MG63 (cell line): Measurements from ENCODE around the gene EDC4. TPM values are rescaled to one million over a fixed set of nuclear protein-coding genes. Genes with fewer than 3 reads are reported as not detected.

Experiments
- DNase-seq: peaks from one replicate; pipeline ENCODE4 v3.0.0-alpha.2; 2020
- H3K27me3 ChIP-seq: fragments of 250-450 bp; sonication (Bioruptor Pico); 2 replicates; pipeline ENCODE4 v1.5.1; 2020; ENCODE audit warnings: mild to moderate bottlenecking, moderate library complexity
- H3K36me3 ChIP-seq: fragments of 250-450 bp; sonication (Bioruptor Pico); 2 replicates; pipeline ENCODE4 v1.5.1; 2020; ENCODE audit warnings: mild to moderate bottlenecking, moderate library complexity
- H3K4me3 ChIP-seq: fragments of 250-450 bp; sonication (Bioruptor Pico); 2 replicates; pipeline ENCODE4 v1.5.1; 2020; ENCODE audit warnings: mild to moderate bottlenecking, moderate library complexity
- H3K9me3 ChIP-seq: fragments of 250-450 bp; sonication (Bioruptor Pico); 2 replicates; pipeline ENCODE4 v1.5.1; 2020; ENCODE audit warnings: mild to moderate bottlenecking, moderate library complexity
- total RNA-seq: library from RNA; depleted of rRNA; stranded (reverse); fragments of >200 nt; shearing (Covaris generic); gene quantifications from 2 replicates; pipeline ENCODE4 v1.2.3, GENCODE V29; 2014; ENCODE audit warnings: low replicate concordance

Gene EDC4
- total RNA-seq, 1 experiment from 2014 or later: 38.6 TPM

DNA sequence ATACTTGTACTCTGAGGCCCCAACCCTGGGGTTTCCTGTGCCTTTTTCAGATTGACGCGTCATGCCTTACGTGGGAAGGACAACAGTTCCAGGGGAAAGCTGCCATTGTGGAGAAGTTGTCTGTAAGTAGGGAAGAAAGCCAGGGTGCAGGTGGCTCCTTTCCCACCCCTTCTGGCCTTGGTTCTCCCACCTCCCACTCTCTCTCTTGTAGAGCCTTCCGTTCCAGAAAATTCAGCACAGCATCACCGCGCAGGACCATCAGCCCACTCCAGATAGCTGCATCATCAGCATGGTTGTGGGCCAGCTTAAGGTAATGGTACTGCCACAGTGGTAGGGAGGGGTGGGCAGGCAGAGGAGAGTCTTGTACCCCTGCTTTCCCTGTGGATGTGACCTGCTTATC, 4.6 kb upstream of the EDC4 start:
- DNase-seq: no peak
- Histone ChIP-seq H3K4me3 (no peak overlapping the region), H3K36me3 (peaks cover 38% of the 10 kb centered on the region)

DNA sequence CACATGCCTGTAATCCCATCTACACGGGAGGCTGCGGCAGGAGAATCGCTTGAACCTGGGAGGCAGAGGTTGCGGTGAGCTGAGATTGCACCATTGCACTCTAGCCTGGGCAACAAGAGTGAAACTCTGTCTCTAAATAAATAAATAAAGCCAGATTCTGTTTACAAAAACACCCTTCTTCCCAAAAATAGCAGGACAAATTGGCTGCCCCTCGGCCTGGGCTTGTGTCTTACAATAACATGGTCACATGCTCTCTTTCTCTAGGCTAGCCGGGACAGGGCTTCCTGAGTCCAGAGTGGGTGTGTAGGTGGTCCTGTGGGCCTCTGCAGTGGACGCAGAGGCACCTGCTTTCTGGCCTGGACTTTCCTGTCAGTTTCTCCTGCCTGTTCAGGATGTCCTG, 3.2 kb upstream of the EDC4 start:
- peaks cover 36% of the 10 kb centered on the region for H3K36me3 ChIP-seq
- no peaks in the 10 kb centered on the region for H3K27me3 ChIP-seq
- H3K9me3 ChIP-seq: no peaks in the 10 kb centered on the region
- H3K4me3 ChIP-seq: no peak overlapping the region
- no peak for DNase-seq

More for the DNA sequence above, 4.6 kb upstream of the EDC4 start:
- no peaks in the 10 kb centered on the region for H3K9me3 ChIP-seq
- H3K27me3 ChIP-seq: no peaks in the 10 kb centered on the region

GRCh38 chr16:67871256-67871655, 1.6 kb upstream of the EDC4 start:
- DNase-seq: no peak
- H3K36me3 ChIP-seq: peaks cover 27% of the 10 kb centered on the region
- H3K9me3 ChIP-seq: no peaks in the 10 kb centered on the region
- H3K4me3 ChIP-seq: no peak overlapping the region
- H3K27me3 ChIP-seq: no peaks in the 10 kb centered on the region

DNA sequence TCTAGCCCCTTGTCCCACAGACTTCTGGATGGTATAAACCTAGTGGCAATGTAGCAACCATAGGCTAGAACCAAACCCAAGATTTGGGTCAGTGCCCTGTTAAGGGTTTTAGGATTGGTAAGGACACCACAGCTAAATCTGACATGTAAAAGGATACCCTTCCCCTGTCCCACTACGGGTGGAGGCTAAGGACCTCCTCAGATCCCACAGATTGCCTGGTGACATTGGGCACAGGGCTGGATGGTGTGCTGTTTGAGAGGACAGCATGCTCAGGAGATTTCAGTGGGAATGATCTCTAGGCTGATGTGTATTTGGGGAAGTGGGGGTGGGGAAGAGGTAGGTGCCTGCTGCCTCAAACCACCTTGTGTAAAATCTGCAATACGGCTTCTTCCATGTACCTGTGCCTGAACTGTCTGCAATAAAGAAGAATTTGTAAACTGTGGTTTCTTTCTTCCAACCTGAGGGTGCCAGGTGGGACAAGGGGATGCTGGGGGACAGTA, 671 bp upstream of the EDC4 start:
- DNase-seq: no peak
- no peak overlapping the region; the same call in 1 of the 2 replicates for H3K4me3 ChIP-seq
- no peaks in the 10 kb centered on the region for H3K27me3 ChIP-seq
- no peaks in the 10 kb centered on the region for H3K9me3 ChIP-seq
- H3K36me3 ChIP-seq: peaks cover 26% of the 10 kb centered on the region

DNA sequence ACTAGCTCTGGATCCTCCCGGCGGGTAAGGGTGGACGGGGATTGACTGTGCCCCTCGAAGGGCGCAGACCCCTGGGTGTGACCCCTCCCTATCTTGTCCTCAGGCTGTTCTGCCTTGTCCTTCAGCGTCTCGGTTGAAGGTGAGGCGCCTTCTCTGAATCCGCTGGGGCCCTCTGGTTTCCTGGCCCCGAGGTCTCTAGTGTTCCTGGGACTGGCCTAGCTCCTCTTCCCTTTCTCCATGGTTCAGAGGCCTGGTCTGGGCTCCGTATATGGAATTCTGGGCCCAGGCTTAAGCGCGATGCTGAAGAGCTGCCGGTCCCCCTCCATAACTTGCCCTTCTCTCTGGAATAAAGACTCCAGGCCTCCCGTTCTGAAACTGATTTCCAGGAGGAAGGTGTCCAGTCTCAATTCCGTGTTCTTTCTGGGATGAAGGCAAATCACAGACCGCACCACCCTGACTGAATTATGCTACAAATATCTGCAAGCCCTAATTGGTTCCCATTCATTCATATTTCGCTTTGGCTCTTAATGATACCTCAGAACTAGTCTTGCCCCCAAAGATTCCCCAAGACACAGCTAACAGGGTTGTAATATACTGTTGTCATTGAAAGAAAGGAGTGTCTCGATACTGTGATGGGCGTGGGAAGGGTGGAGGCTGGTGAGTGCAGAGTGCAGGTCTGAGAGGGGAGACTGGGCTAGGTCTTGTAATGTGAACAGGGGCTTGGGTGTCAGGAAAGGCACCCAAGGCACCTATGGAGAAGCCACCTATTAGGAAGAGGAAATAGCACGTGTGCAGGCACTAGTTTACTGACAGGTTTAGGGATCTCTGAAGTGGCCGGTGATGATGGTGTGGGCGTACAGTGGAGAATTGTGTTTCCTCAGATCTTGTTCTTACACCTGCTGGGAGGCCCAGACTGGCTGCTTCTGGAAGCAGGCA, 851 bp downstream of the EDC4 start:
- Histone ChIP-seq H3K27me3 (no peaks in the 10 kb centered on the region), H3K9me3 (no peaks in the 10 kb centered on the region), H3K36me3 (peaks cover 17% of the 10 kb centered on the region), H3K4me3 (peak overlapping the region; percentile 74)
- DNase-seq: no peak

- Histone ChIP-seq H3K36me3 (peaks cover 14% of the 10 kb centered on the region), H3K9me3 (no peaks in the 10 kb centered on the region), H3K4me3 (peak overlapping the region; percentile 74), H3K27me3 (no peaks in the 10 kb centered on the region)
- DNase-seq: no peak
Measured at GRCh38 chr16:67874372-67874771, 1.5 kb downstream of the EDC4 start.

DNA sequence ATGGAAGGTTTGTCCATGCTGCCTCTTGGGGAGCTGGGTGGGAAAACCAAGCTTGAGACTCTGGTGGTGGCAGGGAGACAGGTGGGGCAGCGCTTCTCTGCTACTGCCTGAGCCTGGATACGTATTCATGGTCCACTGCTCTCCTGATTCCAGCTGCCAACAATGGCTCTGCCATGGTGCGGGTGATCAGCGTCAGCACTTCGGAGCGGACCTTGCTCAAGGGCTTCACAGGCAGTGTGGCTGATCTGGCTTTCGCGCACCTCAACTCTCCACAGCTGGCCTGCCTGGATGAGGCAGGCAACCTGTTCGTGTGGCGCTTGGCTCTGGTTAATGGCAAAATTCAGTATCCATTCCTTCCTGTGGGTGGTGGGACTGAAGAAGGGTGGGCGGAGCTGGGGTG, 4.2 kb downstream of the EDC4 start:
- H3K36me3 ChIP-seq: peaks cover 5% of the 10 kb centered on the region
- no peaks in the 10 kb centered on the region for H3K27me3 ChIP-seq
- no peak overlapping the region for H3K4me3 ChIP-seq
- H3K9me3 ChIP-seq: no peaks in the 10 kb centered on the region
- DNase-seq: no peak

DNA sequence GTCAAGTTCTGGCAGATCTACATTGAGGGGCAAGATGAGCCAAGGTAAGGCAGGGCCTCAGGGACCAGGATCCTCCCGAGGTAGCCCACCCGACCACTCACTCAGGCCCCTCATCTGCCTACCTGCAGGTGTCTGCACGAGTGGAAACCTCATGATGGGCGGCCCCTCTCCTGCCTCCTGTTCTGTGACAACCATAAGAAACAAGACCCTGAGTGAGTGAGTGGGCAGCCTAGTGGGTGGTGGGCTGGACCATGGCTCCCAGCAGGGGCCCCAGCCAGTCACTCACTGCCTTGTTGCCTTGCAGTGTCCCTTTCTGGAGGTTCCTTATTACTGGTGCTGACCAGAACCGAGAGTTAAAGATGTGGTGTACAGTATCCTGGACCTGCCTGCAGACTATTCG, 5.4 kb downstream of the EDC4 start:
- no peaks in the 10 kb centered on the region for H3K9me3 ChIP-seq
- H3K27me3 ChIP-seq: no peaks in the 10 kb centered on the region
- H3K36me3 ChIP-seq: peaks cover 5% of the 10 kb centered on the region
- DNase-seq: no peak
- H3K4me3 ChIP-seq: no peak overlapping the region

GRCh38 chr16:67878846-67879245, 6.0 kb downstream of the EDC4 start:
- DNase-seq: no peak
- Histone ChIP-seq H3K9me3 (no peaks in the 10 kb centered on the region), H3K27me3 (no peaks in the 10 kb centered on the region), H3K4me3 (no peak overlapping the region), H3K36me3 (peaks cover 10% of the 10 kb centered on the region)

DNA sequence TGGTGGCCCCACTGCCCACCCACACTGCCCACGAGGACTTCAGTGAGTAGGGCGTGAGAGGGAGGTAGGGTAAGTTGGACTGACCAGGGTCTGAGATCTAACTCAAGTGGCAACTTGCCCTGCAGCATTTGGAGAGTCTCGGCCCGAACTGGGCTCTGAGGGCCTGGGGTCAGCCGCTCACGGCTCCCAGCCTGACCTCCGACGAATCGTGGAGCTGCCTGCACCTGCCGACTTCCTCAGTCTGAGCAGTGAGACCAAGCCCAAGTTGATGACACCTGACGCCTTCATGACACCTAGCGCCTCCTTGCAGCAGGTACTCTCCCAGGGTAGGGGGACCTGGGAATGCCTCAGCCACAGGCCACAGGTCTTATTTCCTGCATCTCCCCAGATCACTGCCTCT, 6.6 kb downstream of the EDC4 start:
- no peak for DNase-seq
- no peaks in the 10 kb centered on the region for H3K9me3 ChIP-seq
- peaks cover 12% of the 10 kb centered on the region for H3K36me3 ChIP-seq
- no peak overlapping the region for H3K4me3 ChIP-seq
- no peaks in the 10 kb centered on the region for H3K27me3 ChIP-seq

GRCh38 chr16:67879936-67880335, 7.1 kb downstream of the EDC4 start:
- peaks cover 15% of the 10 kb centered on the region for H3K36me3 ChIP-seq
- no peaks in the 10 kb centered on the region for H3K27me3 ChIP-seq
- no peak for DNase-seq
- no peaks in the 10 kb centered on the region for H3K9me3 ChIP-seq
- no peak overlapping the region for H3K4me3 ChIP-seq

DNA sequence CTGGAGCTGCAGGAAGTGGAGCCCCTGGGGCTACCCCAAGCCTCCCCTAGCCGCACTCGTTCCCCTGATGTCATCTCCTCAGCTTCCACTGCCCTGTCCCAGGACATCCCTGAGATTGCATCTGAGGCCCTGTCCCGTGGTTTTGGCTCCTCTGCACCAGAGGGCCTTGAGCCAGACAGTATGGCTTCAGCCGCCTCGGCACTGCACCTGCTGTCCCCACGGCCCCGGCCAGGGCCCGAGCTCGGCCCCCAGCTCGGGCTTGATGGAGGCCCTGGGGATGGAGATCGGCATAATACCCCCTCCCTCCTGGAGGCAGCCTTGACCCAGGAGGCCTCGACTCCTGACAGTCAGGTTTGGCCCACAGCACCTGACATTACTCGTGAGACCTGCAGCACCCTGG, 7.7 kb downstream of the EDC4 start:
- DNase-seq: no peak
- no peaks in the 10 kb centered on the region for H3K9me3 ChIP-seq
- H3K4me3 ChIP-seq: no peak overlapping the region
- H3K27me3 ChIP-seq: no peaks in the 10 kb centered on the region
- H3K36me3 ChIP-seq: peaks cover 15% of the 10 kb centered on the region

- Histone ChIP-seq H3K4me3 (no peak overlapping the region), H3K36me3 (peaks cover 15% of the 10 kb centered on the region), H3K9me3 (no peaks in the 10 kb centered on the region), H3K27me3 (no peaks in the 10 kb centered on the region)
- no peak for DNase-seq
Measured at GRCh38 chr16:67881621-67882161, 8.8 kb downstream of the EDC4 start.

GRCh38 chr16:67882374-67883145, 9.7 kb downstream of the EDC4 start:
- no peak for DNase-seq
- Histone ChIP-seq H3K9me3 (no peaks in the 10 kb centered on the region), H3K36me3 (peaks cover 15% of the 10 kb centered on the region), H3K4me3 (no peak overlapping the region), H3K27me3 (no peaks in the 10 kb centered on the region)

- no peak for DNase-seq
- Histone ChIP-seq H3K36me3 (peaks cover 13% of the 10 kb centered on the region), H3K27me3 (no peaks in the 10 kb centered on the region), H3K9me3 (no peaks in the 10 kb centered on the region), H3K4me3 (no peak overlapping the region)
Measured at GRCh38 chr16:67883146-67883871, 10.5 kb downstream of the EDC4 start.

DNA sequence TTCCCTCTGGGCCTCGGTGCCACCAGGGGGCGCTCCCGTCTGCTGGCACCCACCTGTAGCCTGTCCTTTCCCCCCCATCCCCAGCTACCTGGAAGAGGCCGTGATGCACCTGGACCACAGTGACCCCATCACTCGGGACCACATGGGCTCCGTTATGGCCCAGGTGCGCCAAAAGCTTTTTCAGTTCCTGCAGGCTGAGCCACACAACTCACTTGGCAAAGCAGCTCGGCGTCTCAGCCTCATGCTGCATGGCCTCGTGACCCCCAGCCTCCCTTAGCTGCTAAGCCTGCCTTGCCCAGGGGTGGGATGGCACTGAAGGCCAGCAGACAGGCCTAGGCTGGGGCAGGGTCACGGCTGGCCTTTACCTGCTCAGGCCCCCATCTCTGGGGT, 11.0 kb downstream of the EDC4 start:
- Histone ChIP-seq H3K27me3 (no peaks in the 10 kb centered on the region), H3K4me3 (no peak overlapping the region), H3K9me3 (no peaks in the 10 kb centered on the region), H3K36me3 (peaks cover 12% of the 10 kb centered on the region)
- DNase-seq: peak; percentile 18

DNA sequence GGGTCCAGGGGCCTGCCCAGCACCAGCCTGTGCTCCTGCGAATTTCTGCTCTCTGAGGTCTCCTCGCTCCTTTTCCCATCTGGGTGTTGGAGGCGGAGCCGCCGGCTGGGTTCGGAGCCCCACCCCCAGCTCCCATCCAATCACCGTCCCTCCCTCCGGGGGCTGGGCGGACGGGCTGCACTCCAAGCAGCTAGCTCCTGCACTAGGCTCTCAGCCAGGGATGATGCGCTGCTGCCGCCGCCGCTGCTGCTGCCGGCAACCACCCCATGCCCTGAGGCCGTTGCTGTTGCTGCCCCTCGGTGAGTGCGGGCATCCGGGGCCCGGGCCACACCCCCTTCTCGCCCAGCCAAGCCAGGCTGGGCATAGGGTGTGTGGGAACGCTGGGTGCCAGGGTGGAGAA, 11.8 kb downstream of the EDC4 start, which contains the start of gene NRN1L:
Gene NRN1L, plus strand, starts transcription at position 202 of the 400 bp plus-strand sequence. Its CDS starts 19 bp downstream, at position 221.
- peaks cover 10% of the 10 kb centered on the region for H3K36me3 ChIP-seq

More for the DNA sequence above, 11.8 kb downstream of the EDC4 start, which contains the start of gene NRN1L:
- Histone ChIP-seq H3K27me3 (no peaks in the 10 kb centered on the region), H3K4me3 (no peak within 1 kb of the TSS), H3K9me3 (no peaks in the 10 kb centered on the region)
- DNase-seq: no peak
